ENCODE measurements around the gene CHCHD5.

DNA sequence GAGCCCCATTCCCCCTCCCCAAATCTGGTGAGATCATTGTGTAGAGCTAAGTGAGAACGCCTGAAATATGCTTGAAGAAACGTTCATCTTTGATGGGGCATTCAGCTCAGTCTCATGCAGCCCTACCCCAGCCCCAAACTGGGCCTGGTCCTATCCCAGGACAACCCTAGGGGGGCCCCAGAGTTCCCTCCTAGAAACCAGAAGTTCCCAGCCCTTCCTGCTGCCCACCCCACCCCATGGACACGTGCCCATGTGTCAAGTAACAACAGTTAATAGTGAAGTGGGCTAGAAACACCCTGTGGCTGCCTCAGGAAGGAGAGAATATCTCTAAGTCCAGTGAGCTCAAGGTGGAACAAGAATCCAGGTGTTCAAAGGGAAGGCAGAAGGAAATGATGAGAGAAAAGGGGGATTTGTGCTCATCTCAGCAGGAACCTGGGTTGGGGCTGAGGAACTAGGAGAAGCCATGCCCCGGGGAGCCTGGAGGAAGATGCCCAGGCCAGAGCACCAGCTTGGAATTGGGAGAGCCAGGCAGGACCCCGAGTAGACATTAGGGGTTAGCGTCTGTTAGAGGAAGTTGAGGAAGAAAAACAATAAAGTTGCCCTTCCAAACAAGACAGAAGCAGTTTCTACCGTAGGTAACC is 41.2 kb downstream of the CHCHD5 start:
- TF ChIP-seq, protein P1, sequence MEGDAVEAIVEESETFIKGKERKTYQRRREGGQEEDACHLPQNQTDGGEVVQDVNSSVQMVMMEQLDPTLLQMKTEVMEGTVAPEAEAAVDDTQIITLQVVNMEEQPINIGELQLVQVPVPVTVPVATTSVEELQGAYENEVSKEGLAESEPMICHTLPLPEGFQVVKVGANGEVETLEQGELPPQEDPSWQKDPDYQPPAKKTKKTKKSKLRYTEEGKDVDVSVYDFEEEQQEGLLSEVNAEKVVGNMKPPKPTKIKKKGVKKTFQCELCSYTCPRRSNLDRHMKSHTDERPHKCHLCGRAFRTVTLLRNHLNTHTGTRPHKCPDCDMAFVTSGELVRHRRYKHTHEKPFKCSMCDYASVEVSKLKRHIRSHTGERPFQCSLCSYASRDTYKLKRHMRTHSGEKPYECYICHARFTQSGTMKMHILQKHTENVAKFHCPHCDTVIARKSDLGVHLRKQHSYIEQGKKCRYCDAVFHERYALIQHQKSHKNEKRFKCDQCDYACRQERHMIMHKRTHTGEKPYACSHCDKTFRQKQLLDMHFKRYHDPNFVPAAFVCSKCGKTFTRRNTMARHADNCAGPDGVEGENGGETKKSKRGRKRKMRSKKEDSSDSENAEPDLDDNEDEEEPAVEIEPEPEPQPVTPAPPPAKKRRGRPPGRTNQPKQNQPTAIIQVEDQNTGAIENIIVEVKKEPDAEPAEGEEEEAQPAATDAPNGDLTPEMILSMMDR (IDR thresholded peaks at IDR 0.05) = no peak
- TF ChIP-seq POLR2A (IDR thresholded peaks at IDR 0.05) = no peak
